Gastroesophageal sphincter (tissue), 3 donors: ENCODE measurements around the gene AGBL1.

Experiments
- EP300 ChIP-seq: sonication (generic); formaldehyde crosslinking; IDR thresholded peaks from one replicate; pipeline ENCODE4 v1.6.1; 2017; ENCODE audit warnings: antibody characterized with exemption, mild to moderate bottlenecking
- POLR2A ChIP-seq, 2 donors: fragments of 450-650 bp; IDR thresholded peaks; one replicate each; pipeline ENCODE4 v1.6.1; 2017; ENCODE audit warnings: antibody characterized with exemption in 2 of 2, mild to moderate bottlenecking in 2 of 2, moderate library complexity in 1 of 2
- TF ChIP-seq, protein P1 (sequence below), 4 experiments: fragments of 200-600 bp in 2 of 4; fragments of 450-650 bp in 2 of 4; sonication (generic) in 1 of 4; IDR thresholded peaks; one replicate each; pipeline ENCODE4 v1.5.1; 2017 to 2019; ENCODE audit warnings: antibody characterized with exemption in 4 of 4, mild to moderate bottlenecking in 2 of 4, moderate library complexity in 2 of 4

DNA sequence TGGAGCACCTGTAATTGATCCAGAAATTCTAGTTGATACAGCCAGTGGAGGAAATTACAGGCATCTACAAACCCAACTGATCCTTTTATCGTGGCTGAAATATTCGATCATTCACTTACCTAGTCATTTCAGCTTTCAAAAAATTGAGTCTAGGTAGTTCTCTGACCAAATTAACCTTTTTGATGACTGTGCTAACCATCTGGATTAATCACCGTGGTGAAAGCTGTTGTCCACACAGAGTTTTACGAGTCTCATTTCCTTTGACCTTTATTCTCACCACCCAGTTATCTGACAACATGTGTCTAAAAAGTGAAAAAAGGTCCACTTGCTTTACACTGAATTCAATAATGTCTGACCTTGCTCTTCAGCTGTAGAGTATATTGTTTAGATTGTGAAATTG is 354.3 kb downstream of the AGBL1 start:
- TF ChIP-seq, protein P1, sequence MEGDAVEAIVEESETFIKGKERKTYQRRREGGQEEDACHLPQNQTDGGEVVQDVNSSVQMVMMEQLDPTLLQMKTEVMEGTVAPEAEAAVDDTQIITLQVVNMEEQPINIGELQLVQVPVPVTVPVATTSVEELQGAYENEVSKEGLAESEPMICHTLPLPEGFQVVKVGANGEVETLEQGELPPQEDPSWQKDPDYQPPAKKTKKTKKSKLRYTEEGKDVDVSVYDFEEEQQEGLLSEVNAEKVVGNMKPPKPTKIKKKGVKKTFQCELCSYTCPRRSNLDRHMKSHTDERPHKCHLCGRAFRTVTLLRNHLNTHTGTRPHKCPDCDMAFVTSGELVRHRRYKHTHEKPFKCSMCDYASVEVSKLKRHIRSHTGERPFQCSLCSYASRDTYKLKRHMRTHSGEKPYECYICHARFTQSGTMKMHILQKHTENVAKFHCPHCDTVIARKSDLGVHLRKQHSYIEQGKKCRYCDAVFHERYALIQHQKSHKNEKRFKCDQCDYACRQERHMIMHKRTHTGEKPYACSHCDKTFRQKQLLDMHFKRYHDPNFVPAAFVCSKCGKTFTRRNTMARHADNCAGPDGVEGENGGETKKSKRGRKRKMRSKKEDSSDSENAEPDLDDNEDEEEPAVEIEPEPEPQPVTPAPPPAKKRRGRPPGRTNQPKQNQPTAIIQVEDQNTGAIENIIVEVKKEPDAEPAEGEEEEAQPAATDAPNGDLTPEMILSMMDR (IDR thresholded peaks at IDR 0.05) = no peak
- TF ChIP-seq EP300 (no peak), POLR2A (IDR thresholded peaks at IDR 0.05) (no peak)
